WERI-Rb-1 (cell line): ENCODE data around the gene KIF21A.
"Not testable (repeated sequence)": the region's sequence is repeated elsewhere in the genome, so short reads cannot be mapped to it uniquely, and the experiment has no call there.

ENCODE experiments used
- DNase-seq: peaks from one replicate; pipeline ENCODE4 v3.0.0-alpha.2; 2020
- H3K27ac ChIP-seq: fragments of 250-450 bp; sonication (Bioruptor Pico); 2 replicates; pipeline ENCODE4 v1.5.1; 2020; ENCODE audit warnings: mild to moderate bottlenecking, moderate library complexity
- H3K27me3 ChIP-seq: fragments of 250-450 bp; sonication (Bioruptor Pico); 2 replicates; pipeline ENCODE4 v1.5.1; 2021; ENCODE audit warnings: mild to moderate bottlenecking, low read depth, moderate library complexity; ENCODE audit not compliant: insufficient read depth, severe bottlenecking
- H3K36me3 ChIP-seq: fragments of 250-450 bp; sonication (Bioruptor Pico); 2 replicates; pipeline ENCODE4 v1.5.1; 2020; ENCODE audit warnings: mild to moderate bottlenecking, moderate library complexity
- H3K4me3 ChIP-seq: 2 replicates; pipeline ENCODE4 v1.5.1; 2011; ENCODE audit warnings: low read depth, mild to moderate bottlenecking, control low read depth, low read length
- H3K9me3 ChIP-seq: fragments of 250-450 bp; sonication (Bioruptor Pico); 2 replicates; pipeline ENCODE4 v1.5.1; 2021; ENCODE audit warnings: mild to moderate bottlenecking, moderate library complexity; ENCODE audit not compliant: severe bottlenecking
- TF ChIP-seq, protein P1 (sequence below): IDR thresholded peaks from 2 replicates; pipeline ENCODE4 v1.5.1; 2011; ENCODE audit warnings: low read depth, mild to moderate bottlenecking, control low read depth, inconsistent platforms, low read length

KIF21A gene

DNA sequence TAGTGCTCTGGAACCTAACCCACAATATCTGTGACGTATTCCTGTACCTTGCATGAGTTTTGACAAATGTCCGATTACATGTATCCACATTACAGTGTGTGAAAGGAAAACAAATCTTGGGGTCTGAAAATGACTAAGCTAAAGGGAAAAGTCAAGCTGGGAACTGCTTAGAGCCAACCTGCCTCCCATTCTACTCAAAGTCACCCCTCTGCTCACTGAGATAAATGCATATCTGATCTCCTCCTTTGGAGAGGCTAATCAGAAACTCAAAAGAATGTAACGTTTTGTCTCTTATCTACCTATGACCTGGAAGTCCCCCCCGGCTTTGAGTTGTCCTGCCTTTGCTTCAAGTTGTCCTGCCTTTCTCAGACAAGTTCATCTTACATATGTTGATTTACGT, 34.0 kb upstream of the KIF21A start:
- no peaks in the 10 kb centered on the region for H3K36me3 ChIP-seq
- no peak for DNase-seq
- no peak overlapping the region for H3K27ac ChIP-seq
- TF ChIP-seq, protein P1, sequence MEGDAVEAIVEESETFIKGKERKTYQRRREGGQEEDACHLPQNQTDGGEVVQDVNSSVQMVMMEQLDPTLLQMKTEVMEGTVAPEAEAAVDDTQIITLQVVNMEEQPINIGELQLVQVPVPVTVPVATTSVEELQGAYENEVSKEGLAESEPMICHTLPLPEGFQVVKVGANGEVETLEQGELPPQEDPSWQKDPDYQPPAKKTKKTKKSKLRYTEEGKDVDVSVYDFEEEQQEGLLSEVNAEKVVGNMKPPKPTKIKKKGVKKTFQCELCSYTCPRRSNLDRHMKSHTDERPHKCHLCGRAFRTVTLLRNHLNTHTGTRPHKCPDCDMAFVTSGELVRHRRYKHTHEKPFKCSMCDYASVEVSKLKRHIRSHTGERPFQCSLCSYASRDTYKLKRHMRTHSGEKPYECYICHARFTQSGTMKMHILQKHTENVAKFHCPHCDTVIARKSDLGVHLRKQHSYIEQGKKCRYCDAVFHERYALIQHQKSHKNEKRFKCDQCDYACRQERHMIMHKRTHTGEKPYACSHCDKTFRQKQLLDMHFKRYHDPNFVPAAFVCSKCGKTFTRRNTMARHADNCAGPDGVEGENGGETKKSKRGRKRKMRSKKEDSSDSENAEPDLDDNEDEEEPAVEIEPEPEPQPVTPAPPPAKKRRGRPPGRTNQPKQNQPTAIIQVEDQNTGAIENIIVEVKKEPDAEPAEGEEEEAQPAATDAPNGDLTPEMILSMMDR, result no peak
- no peak overlapping the region for H3K4me3 ChIP-seq
- peaks cover 2% of the 10 kb centered on the region for H3K9me3 ChIP-seq
- no peaks in the 10 kb centered on the region for H3K27me3 ChIP-seq

GRCh38 chr12:39476121-39476520, 33.2 kb upstream of the KIF21A start:
- TF ChIP-seq, protein P1, result no peak
- no peaks in the 10 kb centered on the region for H3K27me3 ChIP-seq
- no peak overlapping the region for H3K4me3 ChIP-seq
- DNase-seq, result no peak
- H3K36me3 ChIP-seq, result no peaks in the 10 kb centered on the region
- peaks cover 2% of the 10 kb centered on the region for H3K9me3 ChIP-seq
- no peak overlapping the region for H3K27ac ChIP-seq

- not testable (repeated sequence) for DNase-seq, H3K27ac ChIP-seq
Measured at GRCh38 chr12:39475136-39475535, 32.2 kb upstream of the KIF21A start.

GRCh38 chr12:39467432-39467870, 24.5 kb upstream of the KIF21A start:
- DNase-seq, result no peak
- no peaks in the 10 kb centered on the region for H3K27me3 ChIP-seq
- TF ChIP-seq, protein P1, result no peak
- H3K36me3 ChIP-seq, result no peaks in the 10 kb centered on the region
- H3K4me3 ChIP-seq, result no peak overlapping the region
- H3K9me3 ChIP-seq, result no peaks in the 10 kb centered on the region
- H3K27ac ChIP-seq, result no peak overlapping the region

More at GRCh38 chr12:39475136-39475535, 32.2 kb upstream of the KIF21A start:
- not testable (repeated sequence) for H3K27me3 ChIP-seq, H3K9me3 ChIP-seq, H3K4me3 ChIP-seq, H3K36me3 ChIP-seq

GRCh38 chr12:39464976-39465695, 22.2 kb upstream of the KIF21A start:
- TF ChIP-seq, protein P1, result no peak

GRCh38 chr12:39461059-39461458, 18.1 kb upstream of the KIF21A start:
- H3K27me3 ChIP-seq, result no peaks in the 10 kb centered on the region
- DNase-seq, result no peak
- TF ChIP-seq, protein P1, result no peak
- H3K9me3 ChIP-seq, result no peaks in the 10 kb centered on the region
- H3K36me3 ChIP-seq, result no peaks in the 10 kb centered on the region
- no peak overlapping the region for H3K27ac ChIP-seq
- H3K4me3 ChIP-seq, result no peak overlapping the region

More at GRCh38 chr12:39464976-39465695, 22.2 kb upstream of the KIF21A start:
- no peak overlapping the region for H3K27ac ChIP-seq
- no peaks in the 10 kb centered on the region for H3K9me3 ChIP-seq
- H3K4me3 ChIP-seq, result no peak overlapping the region
- DNase-seq, result no peak
- no peaks in the 10 kb centered on the region for H3K27me3 ChIP-seq
- no peaks in the 10 kb centered on the region for H3K36me3 ChIP-seq
